HCT116 (cell line): ENCODE results near the gene HEPACAM. TPM values are rescaled to one million over a fixed set of nuclear protein-coding genes. Genes with fewer than 3 reads are reported as not detected.

ENCODE experiments used
- ATAC-seq: fragments of 200-7000 bp; cut with Tn5 transposase; 2 replicates; pipeline ENCODE4 v1.9.1; 2020; ENCODE audit warnings: mild to moderate bottlenecking, moderate library complexity
- BruUV-seq: library from RNA; stranded (reverse); fragments of 400-500 nt; replicated peaks from 2 replicates; lab custom pipeline; 2021; lab: Mats Ljungman, UMichigan
- CTCF ChIA-PET: fragments of 300-600 bp; sonication (Branson Sonifier 250); formaldehyde crosslinking; loops from one replicate; lab custom pipeline; 2021; ENCODE audit warnings: antibody characterized with exemption; lab: Charles Lee
- POLR2A ChIA-PET: fragments of 300-600, 350-600 bp; sonication (Branson Sonifier 250); formaldehyde crosslinking; loops from one replicate; lab custom pipeline; 2021; ENCODE audit warnings: antibody characterized with exemption; lab: Charles Lee
- RAD21 ChIA-PET, 2 experiments: fragments of 300-600 bp; sonication (Branson Sonifier 250); formaldehyde crosslinking; loops; one replicate each; lab custom pipeline; 2023; ENCODE audit warnings: low total read pairs in 2 of 2; ENCODE audit not compliant: uncharacterized antibody in 2 of 2, unreplicated experiment in 2 of 2, low non-redundant PET in 1 of 2; lab: Charles Lee
- DNase-seq: peaks from one replicate; pipeline ENCODE4 v3.0.0-alpha.2; 2010; ENCODE audit warnings: low read depth, low spot score
- H2AFZ ChIP-seq: fragments of 200-600 bp; shearing (Covaris generic), sonication (generic); 2 replicates; pipeline ENCODE4 v1.6.1; 2017; ENCODE audit warnings: low read depth, mixed run types, mixed read lengths, antibody characterized with exemption, low read length; ENCODE audit not compliant: poor library complexity, severe bottlenecking
- H3K27ac ChIP-seq: 2 replicates; pipeline ENCODE4 v1.5.1; 2012; ENCODE audit warnings: low read depth, low read length
- H3K27me3 ChIP-seq: fragments of 200-600 bp; sonication (generic); 2 replicates; pipeline ENCODE4 v1.6.1; 2016; ENCODE audit warnings: mixed run types, low read length, mixed read lengths; ENCODE audit not compliant: insufficient read depth
- H3K36me3 ChIP-seq, 2 experiments: fragments of 200-500 bp in 1 of 2; fragments of 200-600 bp in 1 of 2; sonication (Bioruptor generic) in 1 of 2; sonication (generic) in 1 of 2; 2 replicates each; pipeline versions ENCODE4 v1.5.1 to v1.6.1; 2014 to 2016; ENCODE audit warnings: low read length in 2 of 2, inconsistent platforms in 1 of 2, mixed read lengths in 1 of 2, mixed run types in 1 of 2; ENCODE audit not compliant: insufficient read depth in 2 of 2, control insufficient read depth in 1 of 2
- H3K4me1 ChIP-seq, 2 experiments: fragments of 200-600 bp in 1 of 2; sonication (generic) in 1 of 2; 2 replicates each; pipeline versions ENCODE4 v1.5.1 to v1.6.1; 2012 to 2017; ENCODE audit warnings: low read length in 2 of 2, inconsistent platforms in 1 of 2, mild to moderate bottlenecking in 1 of 2, mixed read lengths in 1 of 2, mixed run types in 1 of 2, moderate library complexity in 1 of 2; ENCODE audit not compliant: insufficient read depth in 2 of 2, control insufficient read depth in 1 of 2
- H3K4me2 ChIP-seq: fragments of 200-600 bp; sonication (generic); 2 replicates; pipeline ENCODE4 v1.6.1; 2017; ENCODE audit warnings: mixed run types, low read length, mixed read lengths
- H3K4me3 ChIP-seq, 2 experiments: fragments of 200-600 bp in 1 of 2; sonication (generic) in 1 of 2; replicated peaks in 1 of 2; 2 replicates each; pipeline ENCODE4 v1.5.1; 2011 to 2016; ENCODE audit warnings: low read length in 2 of 2, control low read depth in 1 of 2, low read depth in 1 of 2, mild to moderate bottlenecking in 1 of 2, mixed read lengths in 1 of 2, mixed run types in 1 of 2
- H3K79me2 ChIP-seq: fragments of 200-600 bp; sonication (generic); 2 replicates; pipeline ENCODE4 v1.6.1; 2017; ENCODE audit warnings: mild to moderate bottlenecking, mixed run types, low read length, moderate library complexity, mixed read lengths; ENCODE audit not compliant: insufficient read depth
- H3K9ac ChIP-seq: fragments of 200-600 bp; sonication (generic); 2 replicates; pipeline ENCODE4 v1.6.1; 2016; ENCODE audit warnings: low read length, mixed read lengths
- H3K9me2 ChIP-seq: fragments of 200-600 bp; sonication (generic), shearing (Covaris generic); 2 replicates; pipeline ENCODE4 v1.6.1; 2017; ENCODE audit warnings: mixed run types, mild to moderate bottlenecking, moderate library complexity; ENCODE audit not compliant: insufficient read depth
- H3K9me3 ChIP-seq, 2 experiments: fragments of 200-500 bp in 1 of 2; fragments of 200-600 bp in 1 of 2; sonication (Bioruptor generic) in 1 of 2; sonication (generic) in 1 of 2; 2 replicates each; pipeline ENCODE4 v1.6.1; 2014 to 2017; ENCODE audit warnings: low read length in 2 of 2, mixed read lengths in 2 of 2, inconsistent platforms in 1 of 2, low read depth in 1 of 2, mild to moderate bottlenecking in 1 of 2, mixed run types in 1 of 2, moderate library complexity in 1 of 2; ENCODE audit not compliant: control insufficient read depth in 1 of 2, insufficient read depth in 1 of 2
- H4K20me1 ChIP-seq: fragments of 200-600 bp; sonication (generic), shearing (Covaris generic); 2 replicates; pipeline ENCODE4 v1.6.1; 2017; ENCODE audit warnings: mixed run types, mild to moderate bottlenecking, moderate library complexity; ENCODE audit not compliant: insufficient read depth
- CBX3 ChIP-seq: IDR thresholded peaks from 2 replicates; pipeline ENCODE4 v1.6.1; 2012; ENCODE audit warnings: low read depth
- EGR1 ChIP-seq: IDR thresholded peaks from 2 replicates; pipeline ENCODE4 v1.6.1; 2012; ENCODE audit warnings: low read depth
- ELF1 ChIP-seq: IDR thresholded peaks from 2 replicates; pipeline ENCODE4 v1.6.1; 2012; ENCODE audit warnings: low read depth, borderline replicate concordance
- EZH2 ChIP-seq: fragments of 200-600 bp; sonication (generic); IDR thresholded peaks from 2 replicates; pipeline ENCODE4 v1.6.1; 2017; ENCODE audit warnings: antibody characterized with exemption, mixed run types
- EZH2phosphoT487 ChIP-seq: fragments of 200-600 bp; IDR thresholded peaks from 2 replicates; pipeline ENCODE4 v1.6.1; 2018; ENCODE audit warnings: antibody characterized with exemption, borderline replicate concordance
- JUND ChIP-seq: IDR thresholded peaks from 2 replicates; pipeline ENCODE4 v1.6.1; 2012
- POLR2A ChIP-seq: IDR thresholded peaks from 2 replicates; pipeline ENCODE4 v1.7.0; 2011; ENCODE audit warnings: borderline replicate concordance; ENCODE audit not compliant: insufficient read depth, insufficient read length; ENCODE audit errors: extremely low read depth
- POLR2AphosphoS5 ChIP-seq: IDR thresholded peaks from 2 replicates; pipeline ENCODE4 v1.6.1; 2011; ENCODE audit warnings: mild to moderate bottlenecking, low read depth, low read length, moderate library complexity
- RAD21 ChIP-seq: IDR thresholded peaks from 2 replicates; pipeline ENCODE4 v1.6.1; 2012; ENCODE audit warnings: low read depth, mild to moderate bottlenecking
- REST ChIP-seq: IDR thresholded peaks from 2 replicates; pipeline ENCODE4 v1.6.1; 2012; ENCODE audit warnings: low read depth
- SIN3A ChIP-seq: IDR thresholded peaks from 2 replicates; pipeline ENCODE4 v1.6.1; 2012; ENCODE audit warnings: low read depth
- SP1 ChIP-seq: IDR thresholded peaks from 2 replicates; pipeline ENCODE4 v1.6.1; 2012; ENCODE audit warnings: low read depth
- TCF7L2 ChIP-seq: IDR thresholded peaks from 2 replicates; pipeline ENCODE4 v1.7.0; 2011; ENCODE audit warnings: borderline replicate concordance, inconsistent platforms; ENCODE audit not compliant: insufficient read depth, insufficient read length; ENCODE audit errors: extremely low read depth
- YY1 ChIP-seq: IDR thresholded peaks from 2 replicates; pipeline ENCODE4 v1.6.1; 2011; ENCODE audit warnings: low read length, low read depth, moderate library complexity, mild to moderate bottlenecking; ENCODE audit not compliant: insufficient replicate concordance; ENCODE audit errors: extremely low read depth
- ZFX ChIP-seq: fragments of 450-650 bp; IDR thresholded peaks from 2 replicates; pipeline ENCODE4 v1.6.1; 2017
- intact Hi-C: fragments of 100-400 bp; cut with micrococcal nuclease; formaldehyde crosslinking; loops from 2 replicates; pipeline ENCODE4 v1.10.0; 2022
- total RNA-seq: library from RNA; stranded (reverse); gene quantifications from one replicate; pipeline ENCODE4 v1.2.1, GENCODE V29; 2021; ENCODE audit not compliant: unreplicated experiment
- TF ChIP-seq, protein P1 (sequence below): IDR thresholded peaks from 2 replicates; pipeline ENCODE4 v1.6.1; 2011; ENCODE audit warnings: mild to moderate bottlenecking, low read length, moderate library complexity; ENCODE audit not compliant: insufficient replicate concordance; ENCODE audit errors: extremely low read depth
- TF ChIP-seq, protein P2 (sequence below): IDR thresholded peaks from 2 replicates; pipeline ENCODE4 v1.6.1; 2012

HEPACAM gene
- total RNA-seq, 1 experiment from 2014 or later, result not detected

GRCh38 chr11:124894606-124895430 is 41.0 kb downstream of the HEPACAM start:
- no peaks in the 10 kb centered on the region for H3K9me2 ChIP-seq
- H3K27me3 ChIP-seq, result no peaks in the 10 kb centered on the region
- no peak for TF ChIP-seq CBX3
- TF ChIP-seq RAD21, result no peak
- no peak for TF ChIP-seq EGR1
- no peak for TF ChIP-seq SP1
- TF ChIP-seq, protein P1, sequence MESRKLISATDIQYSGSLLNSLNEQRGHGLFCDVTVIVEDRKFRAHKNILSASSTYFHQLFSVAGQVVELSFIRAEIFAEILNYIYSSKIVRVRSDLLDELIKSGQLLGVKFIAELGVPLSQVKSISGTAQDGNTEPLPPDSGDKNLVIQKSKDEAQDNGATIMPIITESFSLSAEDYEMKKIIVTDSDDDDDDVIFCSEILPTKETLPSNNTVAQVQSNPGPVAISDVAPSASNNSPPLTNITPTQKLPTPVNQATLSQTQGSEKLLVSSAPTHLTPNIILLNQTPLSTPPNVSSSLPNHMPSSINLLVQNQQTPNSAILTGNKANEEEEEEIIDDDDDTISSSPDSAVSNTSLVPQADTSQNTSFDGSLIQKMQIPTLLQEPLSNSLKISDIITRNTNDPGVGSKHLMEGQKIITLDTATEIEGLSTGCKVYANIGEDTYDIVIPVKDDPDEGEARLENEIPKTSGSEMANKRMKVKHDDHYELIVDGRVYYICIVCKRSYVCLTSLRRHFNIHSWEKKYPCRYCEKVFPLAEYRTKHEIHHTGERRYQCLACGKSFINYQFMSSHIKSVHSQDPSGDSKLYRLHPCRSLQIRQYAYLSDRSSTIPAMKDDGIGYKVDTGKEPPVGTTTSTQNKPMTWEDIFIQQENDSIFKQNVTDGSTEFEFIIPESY, result no peak
- TF ChIP-seq JUND, result no peak
- no peak for TF ChIP-seq EZH2
- no peak for TF ChIP-seq POLR2AphosphoS5
- no peak for TF ChIP-seq EZH2phosphoT487
- no peak for TF ChIP-seq SIN3A
- TF ChIP-seq POLR2A, result no peak
- no peak for TF ChIP-seq ZFX
- TF ChIP-seq, protein P2, sequence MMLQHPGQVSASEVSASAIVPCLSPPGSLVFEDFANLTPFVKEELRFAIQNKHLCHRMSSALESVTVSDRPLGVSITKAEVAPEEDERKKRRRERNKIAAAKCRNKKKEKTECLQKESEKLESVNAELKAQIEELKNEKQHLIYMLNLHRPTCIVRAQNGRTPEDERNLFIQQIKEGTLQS, result no peak
- no peak for TF ChIP-seq YY1
- no peak for TF ChIP-seq REST
- no peak for TF ChIP-seq TCF7L2
- TF ChIP-seq ELF1, result no peak
- H3K9me3 ChIP-seq, result no peaks in the 10 kb centered on the region
- ChIA-PET RAD21 (no interaction called here), POLR2A (no interaction called here), CTCF (interaction anchor here (0.5 kb wide), 1 partner anchor 27 kb away, joined by 3 read pairs; no protein-coding TSS in a partner anchor)
- H3K27ac ChIP-seq, result no peak overlapping the region
- H2AFZ ChIP-seq, result no peak overlapping the region
- BruUV-seq, result no TSS peak
- H3K4me2 ChIP-seq, result no peak overlapping the region
- peaks cover 0 to 24% of the 10 kb centered on the region in 2 experiments; a peak in 2 of 4 replicates for H3K4me1 ChIP-seq
- no peak overlapping the region for H3K9ac ChIP-seq
- intact Hi-C loops, result no loop called here
- DNase-seq (no peak), ATAC-seq (no peak)
- H4K20me1 ChIP-seq, result no peaks in the 10 kb centered on the region
- no peak overlapping the region for H3K4me3 ChIP-seq
- H3K36me3 ChIP-seq, result no peaks in the 10 kb centered on the region
- no peaks in the 10 kb centered on the region for H3K79me2 ChIP-seq
